ENCODE data around the gene LMF2. TPM values are rescaled to one million over a fixed set of nuclear protein-coding genes. Genes with fewer than 3 reads are reported as not detected.

The LMF2 gene
- total RNA-seq, 1 experiment from 2014 or later = 54.2 TPM

DNA sequence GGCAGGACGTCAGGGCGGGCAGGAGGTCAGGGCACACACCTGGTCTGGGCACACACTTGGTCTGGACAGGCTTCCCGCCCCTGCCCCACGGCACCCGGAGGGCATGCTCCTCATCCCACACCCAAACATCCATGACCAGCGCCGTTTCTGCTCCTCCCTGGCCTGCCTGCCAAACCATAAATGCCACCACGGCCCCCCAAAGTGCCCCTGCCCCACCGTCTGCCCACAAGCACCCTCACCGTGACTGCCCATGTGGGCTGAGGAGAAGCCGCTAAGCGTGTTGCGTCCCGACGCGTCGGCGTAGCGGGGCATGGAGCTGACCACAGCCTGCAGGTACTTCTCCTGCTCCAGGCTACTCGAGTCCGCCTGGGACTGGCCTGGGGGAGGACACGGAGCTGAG, 48.5 kb downstream of the LMF2 start:
- ATAC-seq = no peak
- ChIA-PET CTCF (no interaction called here), POLR2A (interaction anchor here (0.6 kb wide), 1 partner anchor 63 kb away, joined by 10 read pairs; no protein-coding TSS in a partner anchor)
- no TSS peak for BruUV-seq (replicated peaks)
- TF ChIP-seq, protein P1, sequence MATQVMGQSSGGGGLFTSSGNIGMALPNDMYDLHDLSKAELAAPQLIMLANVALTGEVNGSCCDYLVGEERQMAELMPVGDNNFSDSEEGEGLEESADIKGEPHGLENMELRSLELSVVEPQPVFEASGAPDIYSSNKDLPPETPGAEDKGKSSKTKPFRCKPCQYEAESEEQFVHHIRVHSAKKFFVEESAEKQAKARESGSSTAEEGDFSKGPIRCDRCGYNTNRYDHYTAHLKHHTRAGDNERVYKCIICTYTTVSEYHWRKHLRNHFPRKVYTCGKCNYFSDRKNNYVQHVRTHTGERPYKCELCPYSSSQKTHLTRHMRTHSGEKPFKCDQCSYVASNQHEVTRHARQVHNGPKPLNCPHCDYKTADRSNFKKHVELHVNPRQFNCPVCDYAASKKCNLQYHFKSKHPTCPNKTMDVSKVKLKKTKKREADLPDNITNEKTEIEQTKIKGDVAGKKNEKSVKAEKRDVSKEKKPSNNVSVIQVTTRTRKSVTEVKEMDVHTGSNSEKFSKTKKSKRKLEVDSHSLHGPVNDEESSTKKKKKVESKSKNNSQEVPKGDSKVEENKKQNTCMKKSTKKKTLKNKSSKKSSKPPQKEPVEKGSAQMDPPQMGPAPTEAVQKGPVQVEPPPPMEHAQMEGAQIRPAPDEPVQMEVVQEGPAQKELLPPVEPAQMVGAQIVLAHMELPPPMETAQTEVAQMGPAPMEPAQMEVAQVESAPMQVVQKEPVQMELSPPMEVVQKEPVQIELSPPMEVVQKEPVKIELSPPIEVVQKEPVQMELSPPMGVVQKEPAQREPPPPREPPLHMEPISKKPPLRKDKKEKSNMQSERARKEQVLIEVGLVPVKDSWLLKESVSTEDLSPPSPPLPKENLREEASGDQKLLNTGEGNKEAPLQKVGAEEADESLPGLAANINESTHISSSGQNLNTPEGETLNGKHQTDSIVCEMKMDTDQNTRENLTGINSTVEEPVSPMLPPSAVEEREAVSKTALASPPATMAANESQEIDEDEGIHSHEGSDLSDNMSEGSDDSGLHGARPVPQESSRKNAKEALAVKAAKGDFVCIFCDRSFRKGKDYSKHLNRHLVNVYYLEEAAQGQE (IDR thresholded peaks at IDR 0.05; ENCODE audit: insufficient read depth in 1 of 2, low read depth in 2 of 2, low read length in 1 of 2) = no peak
- TF ChIP-seq POLR2AphosphoS5 (IDR thresholded peaks at IDR 0.05; ENCODE audit: low read depth, low read length) (no peak), TCF7L2 (IDR thresholded peaks at IDR 0.05; ENCODE audit: low read depth, low read length) (no peak), SIN3A (IDR thresholded peaks at IDR 0.05; ENCODE audit: borderline replicate concordance, insufficient read depth, low read depth, low read length) (no peak)
- TF ChIP-seq, protein P2, sequence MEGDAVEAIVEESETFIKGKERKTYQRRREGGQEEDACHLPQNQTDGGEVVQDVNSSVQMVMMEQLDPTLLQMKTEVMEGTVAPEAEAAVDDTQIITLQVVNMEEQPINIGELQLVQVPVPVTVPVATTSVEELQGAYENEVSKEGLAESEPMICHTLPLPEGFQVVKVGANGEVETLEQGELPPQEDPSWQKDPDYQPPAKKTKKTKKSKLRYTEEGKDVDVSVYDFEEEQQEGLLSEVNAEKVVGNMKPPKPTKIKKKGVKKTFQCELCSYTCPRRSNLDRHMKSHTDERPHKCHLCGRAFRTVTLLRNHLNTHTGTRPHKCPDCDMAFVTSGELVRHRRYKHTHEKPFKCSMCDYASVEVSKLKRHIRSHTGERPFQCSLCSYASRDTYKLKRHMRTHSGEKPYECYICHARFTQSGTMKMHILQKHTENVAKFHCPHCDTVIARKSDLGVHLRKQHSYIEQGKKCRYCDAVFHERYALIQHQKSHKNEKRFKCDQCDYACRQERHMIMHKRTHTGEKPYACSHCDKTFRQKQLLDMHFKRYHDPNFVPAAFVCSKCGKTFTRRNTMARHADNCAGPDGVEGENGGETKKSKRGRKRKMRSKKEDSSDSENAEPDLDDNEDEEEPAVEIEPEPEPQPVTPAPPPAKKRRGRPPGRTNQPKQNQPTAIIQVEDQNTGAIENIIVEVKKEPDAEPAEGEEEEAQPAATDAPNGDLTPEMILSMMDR (IDR thresholded peaks at IDR 0.05) = no peak
- H3K4me3 ChIP-seq (ENCODE audit: low read depth in 2 of 2, low read length in 2 of 2) = no peak overlapping the region
- intact Hi-C loops (cut with micrococcal nuclease; ENCODE audit: unreplicated experiment) = no loop called here
- no peak for DNase-seq (ENCODE audit: low read depth, low spot score)
- peaks cover 5% of the 10 kb centered on the region; the same call in 1 of the 2 replicates for H3K36me3 ChIP-seq (ENCODE audit: control insufficient read depth, insufficient read depth, low read length)
- H3K9me3 ChIP-seq (ENCODE audit: control insufficient read depth, insufficient read depth, low read depth, low read length) = no peaks in the 10 kb centered on the region
- in situ Hi-C loops (cut with HindIII; ENCODE audit: low pct_unique_long_range_greater_than_20kb, low sequenced_read_pairs) = no loop called here
- no peaks in the 10 kb centered on the region for H3K27me3 ChIP-seq (ENCODE audit: control insufficient read depth, insufficient read depth, low read length)
- H3K4me1 ChIP-seq (ENCODE audit: control insufficient read depth, insufficient read depth, low read length) = no peaks in the 10 kb centered on the region
- no peak overlapping the region for H3K27ac ChIP-seq (ENCODE audit: low read length)

DNA sequence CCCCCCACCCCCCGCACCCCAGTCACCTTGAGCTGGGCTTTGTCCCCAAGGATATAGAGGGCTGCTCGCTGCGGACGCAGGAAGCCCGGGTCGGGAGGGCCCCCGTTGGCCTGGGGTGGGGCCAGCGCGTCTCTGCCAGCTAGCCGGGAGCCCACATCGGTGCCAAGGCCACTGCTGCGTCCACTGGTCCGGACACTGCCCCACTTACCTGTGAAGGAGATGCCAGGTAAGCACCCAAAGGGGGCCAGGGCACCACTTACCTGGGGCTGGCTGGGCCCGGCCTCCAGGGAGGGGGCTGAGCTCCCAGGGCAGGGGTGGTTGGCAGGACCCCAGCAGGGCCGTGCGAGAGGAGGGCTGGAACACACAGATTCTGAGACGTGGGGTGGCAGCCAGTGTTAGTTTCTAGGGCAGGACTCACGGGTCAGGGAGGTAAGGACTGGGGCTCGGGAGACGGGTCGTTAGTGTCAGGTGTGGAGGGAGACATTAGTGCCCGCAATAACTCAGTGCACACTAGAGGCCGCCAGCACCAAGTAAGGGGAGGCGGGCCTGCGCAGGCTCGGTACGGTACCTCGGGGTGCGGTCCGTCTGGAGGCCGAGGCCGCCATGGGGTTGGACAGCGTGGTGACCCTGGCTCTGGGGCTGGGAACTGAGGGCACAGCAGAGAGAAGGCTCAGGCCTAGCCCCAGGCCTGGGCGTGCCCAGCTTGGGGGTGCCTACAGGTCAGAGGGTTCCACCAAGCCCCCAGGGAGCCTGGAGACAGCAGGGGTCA, 50.9 kb downstream of the LMF2 start:
- in situ Hi-C loops (cut with HindIII; ENCODE audit: low pct_unique_long_range_greater_than_20kb, low sequenced_read_pairs) = no loop called here
- no peak overlapping the region for H3K27ac ChIP-seq (ENCODE audit: low read length)
- no peaks in the 10 kb centered on the region for H3K9me3 ChIP-seq (ENCODE audit: control insufficient read depth, insufficient read depth, low read depth, low read length)
- no peaks in the 10 kb centered on the region for H3K4me1 ChIP-seq (ENCODE audit: control insufficient read depth, insufficient read depth, low read length)
- DNase-seq (ENCODE audit: low read depth, low spot score) = no peak
- ChIA-PET POLR2A (no interaction called here), CTCF (no interaction called here)
- H3K27me3 ChIP-seq (ENCODE audit: control insufficient read depth, insufficient read depth, low read length) = no peaks in the 10 kb centered on the region
- H3K4me3 ChIP-seq (ENCODE audit: low read depth in 2 of 2, low read length in 2 of 2) = no peak overlapping the region
- TF ChIP-seq TCF7L2 (IDR thresholded peaks at IDR 0.05; ENCODE audit: low read depth, low read length) (no peak), POLR2AphosphoS5 (IDR thresholded peaks at IDR 0.05; ENCODE audit: low read depth, low read length) (no peak), SIN3A (IDR thresholded peaks at IDR 0.05; ENCODE audit: borderline replicate concordance, insufficient read depth, low read depth, low read length) (no peak)
- TF ChIP-seq, protein P2 (IDR thresholded peaks at IDR 0.05) = peak; percentile 71; the same call in 1 of the 2 replicates
- TF ChIP-seq, protein P1 (IDR thresholded peaks at IDR 0.05; ENCODE audit: insufficient read depth in 1 of 2, low read depth in 2 of 2, low read length in 1 of 2) = no peak
- BruUV-seq (replicated peaks) = no TSS peak
- H3K36me3 ChIP-seq (ENCODE audit: control insufficient read depth, insufficient read depth, low read length) = peaks cover 3% of the 10 kb centered on the region; the same call in 1 of the 2 replicates
- ATAC-seq = peak; percentile 63
- intact Hi-C loops (cut with micrococcal nuclease; ENCODE audit: unreplicated experiment) = no loop called here
